HG02970 (cell line): ENCODE data around the gene ANGPTL1.

Source experiments
- ATAC-seq: cut with Tn5 transposase; IDR thresholded peaks from one replicate; pipeline ENCODE4 v1.9.1; 2021; ENCODE audit warnings: mild to moderate bottlenecking, moderate library complexity, moderate number of reproducible peaks; ENCODE audit not compliant: unreplicated experiment, low FRiP score

ANGPTL1 gene, protein sequence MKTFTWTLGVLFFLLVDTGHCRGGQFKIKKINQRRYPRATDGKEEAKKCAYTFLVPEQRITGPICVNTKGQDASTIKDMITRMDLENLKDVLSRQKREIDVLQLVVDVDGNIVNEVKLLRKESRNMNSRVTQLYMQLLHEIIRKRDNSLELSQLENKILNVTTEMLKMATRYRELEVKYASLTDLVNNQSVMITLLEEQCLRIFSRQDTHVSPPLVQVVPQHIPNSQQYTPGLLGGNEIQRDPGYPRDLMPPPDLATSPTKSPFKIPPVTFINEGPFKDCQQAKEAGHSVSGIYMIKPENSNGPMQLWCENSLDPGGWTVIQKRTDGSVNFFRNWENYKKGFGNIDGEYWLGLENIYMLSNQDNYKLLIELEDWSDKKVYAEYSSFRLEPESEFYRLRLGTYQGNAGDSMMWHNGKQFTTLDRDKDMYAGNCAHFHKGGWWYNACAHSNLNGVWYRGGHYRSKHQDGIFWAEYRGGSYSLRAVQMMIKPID

DNA sequence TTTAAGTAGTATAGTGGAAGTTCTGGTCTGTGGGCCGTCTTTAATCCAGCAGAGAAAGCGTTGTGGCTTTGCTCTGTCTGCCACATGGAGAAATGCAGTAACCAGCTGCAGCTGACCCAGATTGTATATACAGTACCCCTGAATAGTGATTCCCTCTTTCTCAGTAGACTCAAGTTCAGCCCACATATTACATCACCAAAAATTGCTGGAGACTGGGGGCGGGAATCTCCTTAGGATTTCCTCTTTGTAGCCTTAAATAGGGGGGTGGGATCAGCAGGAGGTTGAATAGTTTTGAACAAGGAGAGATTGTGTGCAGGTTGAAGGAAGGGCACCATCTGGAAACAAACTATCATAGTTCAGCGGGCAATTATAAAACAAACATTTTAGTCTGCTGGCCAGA lies at the start of gene ANGPTL1:
ANGPTL1 (minus strand) TSS at position 134 of the 400 bp plus-strand sequence. CDS start 5,301 bp downstream, outside the sequence.
- ATAC-seq, result no peak

GRCh38 chr1:178919581-178919980 lies 48.7 kb upstream of the ANGPTL1 start:
- ATAC-seq, result no peak

GRCh38 chr1:178918955-178919354 lies 48.1 kb upstream of the ANGPTL1 start:
- no peak for ATAC-seq

GRCh38 chr1:178918308-178918707 lies 47.4 kb upstream of the ANGPTL1 start:
- ATAC-seq, result no peak

DNA sequence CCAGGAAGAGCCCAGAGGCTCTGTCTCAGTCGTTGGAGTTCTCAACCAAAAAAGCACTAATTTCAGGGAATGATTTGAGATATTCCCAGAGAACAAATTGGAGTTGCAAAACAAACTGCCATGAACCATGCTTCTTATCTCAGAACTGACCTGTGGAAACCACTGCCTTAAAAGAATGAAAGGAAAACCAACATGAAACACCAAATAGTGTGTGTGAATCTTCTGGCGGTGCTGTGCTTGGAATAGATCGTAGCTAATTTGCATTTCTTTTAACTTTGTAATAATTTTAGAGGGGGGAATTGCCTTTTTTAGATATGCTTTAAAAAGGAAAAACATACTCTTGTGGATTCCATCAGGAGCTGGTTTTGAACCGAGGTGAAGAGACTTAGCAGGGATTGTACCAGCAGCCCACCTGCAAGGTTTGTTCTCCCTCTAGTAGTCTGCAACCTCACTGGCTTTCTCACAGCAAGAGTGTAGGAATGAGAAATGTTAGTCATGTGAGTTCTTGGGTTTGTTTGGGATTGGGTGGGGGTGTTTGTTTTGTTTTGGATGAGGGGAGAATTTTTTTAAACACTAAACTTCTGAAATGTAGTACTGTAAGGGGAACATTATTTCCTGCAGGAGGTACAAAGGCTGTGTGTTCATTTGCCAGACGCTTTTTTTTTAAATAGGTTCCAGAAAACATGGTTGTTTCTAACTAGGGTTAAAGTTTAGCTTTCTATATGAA lies 45.7 kb upstream of the ANGPTL1 start:
- no peak for ATAC-seq

- no peak for ATAC-seq
Measured at GRCh38 chr1:178912597-178912996, 41.7 kb upstream of the ANGPTL1 start.

DNA sequence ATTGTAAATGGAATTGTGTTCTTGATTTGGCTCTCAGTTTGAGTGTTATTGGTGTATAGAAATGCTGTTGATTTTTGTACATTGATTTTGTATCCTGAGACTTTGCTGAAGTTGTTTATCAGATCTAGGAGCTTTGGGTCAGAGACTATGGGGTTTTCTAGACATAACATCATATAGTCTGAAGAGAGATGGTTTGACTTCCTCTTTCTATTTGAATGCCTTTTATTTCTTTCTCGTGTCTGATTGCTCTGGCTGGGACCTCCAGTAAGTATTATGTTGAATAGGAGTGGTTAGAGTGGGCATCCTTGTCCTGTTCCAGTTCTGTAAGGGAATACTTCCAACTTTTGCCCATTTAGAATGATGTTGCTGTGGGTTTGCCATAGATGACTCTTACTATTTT lies 39.1 kb upstream of the ANGPTL1 start:
- no peak for ATAC-seq

GRCh38 chr1:178908358-178908757 lies 37.5 kb upstream of the ANGPTL1 start:
- no peak for ATAC-seq

- ATAC-seq, result no peak
Measured at GRCh38 chr1:178901482-178902125, 30.7 kb upstream of the ANGPTL1 start.

DNA sequence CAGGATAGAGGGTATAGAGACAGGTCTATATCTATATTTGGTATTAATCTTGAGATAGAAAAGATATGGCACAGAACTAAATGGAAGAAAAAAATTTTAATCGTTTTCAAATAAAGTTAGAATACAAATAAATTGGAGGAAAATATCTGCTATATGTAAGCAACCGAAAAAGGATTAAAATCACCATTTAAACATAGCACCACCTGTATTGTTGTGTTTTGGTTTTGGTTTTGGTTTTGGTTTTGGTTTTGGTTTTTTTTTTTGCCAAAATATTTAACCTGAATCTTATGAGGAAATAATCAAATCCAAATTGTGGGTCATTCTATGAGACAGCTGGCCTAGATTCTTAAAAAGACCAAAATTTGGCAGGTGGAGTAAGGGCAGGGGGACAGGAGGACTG lies 28.5 kb upstream of the ANGPTL1 start:
- ATAC-seq, result no peak

DNA sequence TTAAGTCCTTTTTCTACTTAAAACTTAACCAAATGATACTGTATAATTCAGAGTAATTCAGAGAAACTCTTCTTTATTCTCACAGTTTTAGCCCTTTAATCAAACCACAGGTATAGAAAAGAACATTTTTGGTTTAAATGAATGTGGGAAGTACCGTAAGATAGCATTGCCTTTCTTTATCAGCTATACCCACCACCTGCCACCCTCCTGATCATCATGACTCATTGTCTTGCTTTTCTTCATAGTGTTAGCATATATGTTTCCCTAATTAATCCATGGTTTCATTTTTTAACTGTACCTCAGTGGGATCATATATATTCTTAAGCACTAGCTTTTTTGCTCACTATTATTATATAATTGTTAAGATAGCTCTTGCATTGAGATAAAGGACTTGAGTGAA lies 27.5 kb upstream of the ANGPTL1 start:
- no peak for ATAC-seq

DNA sequence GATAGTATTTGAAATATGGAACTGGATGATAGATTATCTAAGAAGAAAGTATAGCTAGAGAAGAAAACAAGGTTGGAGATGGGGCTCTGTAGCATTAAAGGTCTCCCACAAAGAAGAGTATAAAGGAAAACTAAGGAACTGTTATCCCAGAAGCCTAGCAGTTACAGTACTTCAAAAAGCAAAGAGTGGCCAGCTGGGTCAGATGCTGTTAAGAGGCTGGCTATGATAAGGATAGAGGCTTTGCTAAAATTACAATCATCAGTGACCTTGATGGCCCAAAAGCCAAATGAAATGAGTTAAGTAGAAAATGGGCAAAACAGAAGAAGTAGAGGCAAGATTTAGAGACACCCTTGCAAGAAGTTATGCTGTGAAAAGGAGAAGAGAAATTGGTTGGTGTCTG lies 25.1 kb upstream of the ANGPTL1 start:
- ATAC-seq, result no peak

GRCh38 chr1:178886551-178886950 lies 15.7 kb upstream of the ANGPTL1 start:
- ATAC-seq, result no peak

DNA sequence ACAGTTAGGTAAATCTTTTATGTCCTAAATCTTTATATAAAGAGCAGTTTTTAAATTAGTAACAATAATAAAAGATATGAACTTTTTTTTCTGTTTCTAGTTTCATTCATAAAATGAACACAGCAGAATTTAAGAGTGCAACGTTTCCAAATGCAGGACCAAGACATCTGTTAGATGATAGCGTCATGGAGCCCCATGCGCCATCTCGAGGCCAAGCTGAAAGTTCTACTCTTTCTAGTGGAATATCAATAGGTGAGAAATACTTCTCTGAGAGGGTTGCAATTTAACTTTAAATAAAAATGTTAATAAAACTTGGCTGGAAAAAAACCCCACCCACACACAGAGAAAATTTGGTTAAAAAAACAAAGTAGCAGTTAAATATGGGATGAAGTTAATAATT lies 15.0 kb upstream of the ANGPTL1 start:
- no peak for ATAC-seq

GRCh38 chr1:178881950-178882349 lies 11.1 kb upstream of the ANGPTL1 start:
- no peak for ATAC-seq

DNA sequence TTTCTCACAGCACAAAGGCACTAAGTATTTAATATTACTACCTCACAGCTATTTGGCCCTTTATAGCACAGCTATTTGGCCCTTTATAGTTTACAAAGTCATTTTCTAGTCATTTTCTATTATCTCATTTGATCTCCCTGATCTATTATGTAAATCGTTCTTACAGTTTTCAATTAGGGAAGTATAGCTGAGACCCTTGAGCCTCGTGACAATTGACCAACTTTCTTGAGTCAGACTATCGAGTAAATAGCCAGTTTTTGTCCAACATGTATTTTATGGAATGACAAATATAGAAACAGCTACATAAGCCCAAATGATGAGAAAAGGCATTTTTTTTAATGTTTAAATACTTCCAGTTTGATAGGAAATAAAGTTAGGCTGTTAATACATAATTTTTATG lies 7.0 kb upstream of the ANGPTL1 start:
- no peak for ATAC-seq

DNA sequence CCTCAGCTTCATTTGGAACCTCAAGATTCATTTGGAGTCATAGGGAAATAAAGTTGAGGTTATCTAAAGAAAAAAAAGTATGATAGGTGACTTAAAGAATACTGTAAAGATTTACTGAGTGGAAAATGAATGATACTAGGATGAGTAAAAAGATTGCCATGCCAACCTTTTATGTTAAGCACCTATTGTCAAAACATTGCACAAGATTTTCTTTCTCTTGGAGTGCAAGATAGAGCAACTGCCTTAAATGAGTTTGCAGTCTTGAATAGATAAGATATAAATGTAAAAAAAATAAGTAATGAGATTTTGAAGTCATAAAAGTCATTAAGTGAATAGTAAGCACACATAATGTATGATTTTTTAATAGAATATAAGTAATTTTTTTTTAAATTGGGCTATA lies 5.1 kb upstream of the ANGPTL1 start:
- ATAC-seq, result no peak

GRCh38 chr1:178874966-178875365 lies 4.1 kb upstream of the ANGPTL1 start:
- ATAC-seq, result no peak

- no peak for ATAC-seq
Measured at GRCh38 chr1:178871551-178872320, 859 bp upstream of the ANGPTL1 start.

DNA sequence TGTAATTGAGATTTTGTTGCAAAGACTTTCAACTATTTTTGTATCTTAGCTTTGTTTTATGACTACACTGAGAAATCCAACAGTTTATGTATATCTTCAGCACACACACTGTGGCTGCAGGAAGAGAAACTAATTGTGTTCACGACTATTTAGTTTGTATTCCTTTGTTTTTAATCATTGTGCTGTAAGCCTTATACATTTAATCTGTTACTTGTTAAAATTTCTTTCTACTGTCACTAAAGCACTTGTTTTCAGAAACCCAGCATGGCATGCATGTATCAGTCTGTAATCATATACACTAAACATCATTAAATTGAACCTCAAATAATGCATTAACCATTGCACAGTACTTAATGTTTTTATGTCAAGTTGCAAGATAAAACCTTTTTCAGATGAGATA lies 656 bp downstream of the ANGPTL1 start:
- ATAC-seq, result no peak
